K562 (cell line): ENCODE results near the gene ANKS1B. TPM values are rescaled to one million over a fixed set of nuclear protein-coding genes. Genes with fewer than 3 reads are reported as not detected.

Experiments used
- LARP7 ChIP-seq: fragments of 450-650 bp; IDR thresholded peaks from 2 replicates; pipeline ENCODE4 v1.6.1; 2016
- NFATC3 ChIP-seq: fragments of 450-650 bp; IDR thresholded peaks from 2 replicates; pipeline ENCODE4 v1.6.1; 2017; ENCODE audit warnings: mild to moderate bottlenecking
- ZNF830 ChIP-seq: fragments of 250-450 bp; sonication (Bioruptor Pico); IDR thresholded peaks from 2 replicates; pipeline ENCODE4 v1.5.0; 2021; ENCODE audit warnings: mild to moderate bottlenecking
- polyA plus RNA-seq, 8 experiments: library from polyadenylated mRNA; depleted of rRNA in 4 of 8; stranded (reverse) in 5 of 8; unstranded in 3 of 8; fragments of >200 nt; fragmentation: Nextera tagmentation in 2 of 8; fragmentation: Illumina TruSeq in 1 of 8; extraction: Ambion mirVana in 2 of 8; extraction: Trizol in 1 of 8; gene quantifications; 2 replicates each; pipeline versions ENCODE4 v1.2.1 to v1.2.3, GENCODE V29; 2011 to 2014; ENCODE audit warnings: inconsistent platforms in 1 of 8, missing spikeins in 1 of 8
- total RNA-seq, 7 experiments: library from RNA; depleted of rRNA in 6 of 7; stranded (reverse); fragments of >200 nt in 6 of 7; fragmentation: Illumina TruSeq in 2 of 7; extraction: Trizol in 2 of 7; gene quantifications; 2 replicates each; pipeline versions ENCODE4 v1.2.1 to v1.2.3, GENCODE V29; 2011 to 2021; ENCODE audit warnings: low replicate concordance in 1 of 7
- TF ChIP-seq, protein P1 (sequence below): IDR thresholded peaks from 2 replicates; pipeline ENCODE4 v1.6.1; 2012; ENCODE audit warnings: low read depth, low read length, improper control_type of control experiment, borderline replicate concordance
- TF ChIP-seq, protein P2 (sequence below): fragments of 450-650 bp; IDR thresholded peaks from 2 replicates; pipeline ENCODE4 v1.6.1; 2017; ENCODE audit warnings: antibody characterized with exemption, mild to moderate bottlenecking

The ANKS1B gene
- total and polyA plus RNA-seq, 9 of the 15 experiments (the other 6 are each of a cell fraction or from before 2014, with no cell fraction given) = 0.04 to 0.47 (median 0.28) TPM; not detected in 4

DNA sequence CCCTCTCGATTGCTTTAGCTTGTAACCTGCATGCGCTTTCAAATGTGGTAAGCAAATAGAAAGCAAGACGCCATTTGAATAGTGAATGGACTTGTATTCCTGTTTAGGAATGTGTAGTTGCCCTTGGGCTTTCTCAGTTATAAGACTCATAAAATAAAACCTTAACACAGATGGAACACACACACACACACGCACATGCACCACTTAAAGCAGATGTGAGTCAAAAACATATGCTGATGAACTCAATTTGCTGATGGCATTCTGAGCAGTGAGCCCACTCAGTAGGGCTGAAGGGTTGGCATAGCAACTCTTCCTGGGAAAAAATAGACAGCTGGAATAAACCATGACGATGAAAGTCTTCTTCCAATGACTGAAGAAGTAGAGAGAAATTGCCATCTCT is 979.1 kb downstream of the ANKS1B start (continued):
- TF ChIP-seq, protein P1, sequence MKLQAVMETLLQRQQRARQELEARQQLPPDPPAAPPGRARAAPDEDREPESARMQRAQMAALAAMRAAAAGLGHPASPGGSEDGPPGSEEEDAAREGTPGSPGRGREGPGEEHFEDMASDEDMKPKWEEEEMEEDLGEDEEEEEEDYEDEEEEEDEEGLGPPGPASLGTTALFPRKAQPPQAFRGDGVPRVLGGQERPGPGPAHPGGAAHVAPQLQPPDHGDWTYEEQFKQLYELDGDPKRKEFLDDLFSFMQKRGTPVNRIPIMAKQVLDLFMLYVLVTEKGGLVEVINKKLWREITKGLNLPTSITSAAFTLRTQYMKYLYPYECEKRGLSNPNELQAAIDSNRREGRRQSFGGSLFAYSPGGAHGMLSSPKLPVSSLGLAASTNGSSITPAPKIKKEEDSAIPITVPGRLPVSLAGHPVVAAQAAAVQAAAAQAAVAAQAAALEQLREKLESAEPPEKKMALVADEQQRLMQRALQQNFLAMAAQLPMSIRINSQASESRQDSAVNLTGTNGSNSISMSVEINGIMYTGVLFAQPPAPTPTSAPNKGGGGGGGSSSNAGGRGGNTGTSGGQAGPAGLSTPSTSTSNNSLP = no peak
- TF ChIP-seq ZNF830 (CRISPR knock-in tag) (no peak), NFATC3 (no peak), LARP7 (no peak)
- TF ChIP-seq, protein P2, sequence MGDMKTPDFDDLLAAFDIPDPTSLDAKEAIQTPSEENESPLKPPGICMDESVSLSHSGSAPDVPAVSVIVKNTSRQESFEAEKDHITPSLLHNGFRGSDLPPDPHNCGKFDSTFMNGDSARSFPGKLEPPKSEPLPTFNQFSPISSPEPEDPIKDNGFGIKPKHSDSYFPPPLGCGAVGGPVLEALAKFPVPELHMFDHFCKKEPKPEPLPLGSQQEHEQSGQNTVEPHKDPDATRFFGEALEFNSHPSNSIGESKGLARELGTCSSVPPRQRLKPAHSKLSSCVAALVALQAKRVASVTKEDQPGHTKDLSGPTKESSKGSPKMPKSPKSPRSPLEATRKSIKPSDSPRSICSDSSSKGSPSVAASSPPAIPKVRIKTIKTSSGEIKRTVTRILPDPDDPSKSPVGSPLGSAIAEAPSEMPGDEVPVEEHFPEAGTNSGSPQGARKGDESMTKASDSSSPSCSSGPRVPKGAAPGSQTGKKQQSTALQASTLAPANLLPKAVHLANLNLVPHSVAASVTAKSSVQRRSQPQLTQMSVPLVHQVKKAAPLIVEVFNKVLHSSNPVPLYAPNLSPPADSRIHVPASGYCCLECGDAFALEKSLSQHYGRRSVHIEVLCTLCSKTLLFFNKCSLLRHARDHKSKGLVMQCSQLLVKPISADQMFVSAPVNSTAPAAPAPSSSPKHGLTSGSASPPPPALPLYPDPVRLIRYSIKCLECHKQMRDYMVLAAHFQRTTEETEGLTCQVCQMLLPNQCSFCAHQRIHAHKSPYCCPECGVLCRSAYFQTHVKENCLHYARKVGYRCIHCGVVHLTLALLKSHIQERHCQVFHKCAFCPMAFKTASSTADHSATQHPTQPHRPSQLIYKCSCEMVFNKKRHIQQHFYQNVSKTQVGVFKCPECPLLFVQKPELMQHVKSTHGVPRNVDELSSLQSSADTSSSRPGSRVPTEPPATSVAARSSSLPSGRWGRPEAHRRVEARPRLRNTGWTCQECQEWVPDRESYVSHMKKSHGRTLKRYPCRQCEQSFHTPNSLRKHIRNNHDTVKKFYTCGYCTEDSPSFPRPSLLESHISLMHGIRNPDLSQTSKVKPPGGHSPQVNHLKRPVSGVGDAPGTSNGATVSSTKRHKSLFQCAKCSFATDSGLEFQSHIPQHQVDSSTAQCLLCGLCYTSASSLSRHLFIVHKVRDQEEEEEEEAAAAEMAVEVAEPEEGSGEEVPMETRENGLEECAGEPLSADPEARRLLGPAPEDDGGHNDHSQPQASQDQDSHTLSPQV = no peak
